ENCODE results near the gene STAB2.

The STAB2 gene

GRCh38 chr12:103811791-103812190 lies 224.7 kb downstream of the STAB2 start:
- intact Hi-C loops (cut with DNase I) = no loop called here

GRCh38 chr12:103812789-103813188 lies 225.7 kb downstream of the STAB2 start:
- intact Hi-C loops (cut with DNase I) = no loop called here
- no peak for DNase-seq

More at GRCh38 chr12:103811791-103812190, 224.7 kb downstream of the STAB2 start:
- DNase-seq = no peak

GRCh38 chr12:103813426-103813825 lies 226.4 kb downstream of the STAB2 start:
- no peak for DNase-seq
- intact Hi-C loops (cut with DNase I) = no loop called here

DNA sequence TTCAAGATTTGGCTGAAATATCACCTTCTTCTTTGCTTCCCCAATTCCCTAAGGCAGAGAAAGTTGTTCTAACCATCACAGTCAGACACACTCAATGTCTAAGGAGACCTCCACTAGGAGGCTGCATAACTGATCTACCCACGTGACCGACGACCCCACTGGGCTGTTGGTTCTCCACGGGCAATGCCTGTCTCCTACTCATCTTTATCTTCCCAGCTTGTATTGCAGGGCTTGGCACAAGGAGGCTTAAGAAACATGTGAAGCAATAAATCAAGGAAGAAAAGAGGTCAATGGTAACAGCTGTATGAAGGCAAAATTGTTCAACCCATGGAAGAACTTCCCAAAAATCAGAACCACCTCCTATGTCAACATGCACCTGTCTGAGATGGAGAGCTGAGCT lies 226.9 kb downstream of the STAB2 start:
- no peak for DNase-seq
- intact Hi-C loops (cut with DNase I) = no loop called here

DNA sequence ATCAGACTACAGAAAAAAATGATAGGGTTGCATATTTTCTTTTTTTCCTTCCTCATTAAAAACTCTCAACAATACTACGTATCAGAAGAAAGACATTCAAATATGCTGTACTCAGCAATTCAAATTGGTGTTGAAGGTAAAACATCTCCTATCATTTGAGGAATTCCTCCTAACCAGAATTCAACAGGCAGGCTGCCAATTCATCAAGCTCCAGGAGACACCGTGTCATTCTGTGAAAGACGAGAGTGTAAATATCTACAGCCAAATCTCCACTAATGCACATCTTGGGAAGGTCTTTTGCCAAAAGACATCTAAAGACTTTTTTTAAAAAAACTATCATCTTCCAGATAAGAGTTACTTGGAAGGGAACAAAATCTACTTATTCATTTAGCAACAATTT lies 227.4 kb downstream of the STAB2 start:
- intact Hi-C loops (cut with DNase I) = no loop called here
- DNase-seq = no peak
